HG03103 (cell line): ENCODE data around the gene COX6A2.

Source experiments
- ATAC-seq: cut with Tn5 transposase; IDR thresholded peaks from one replicate; pipeline ENCODE4 v1.9.1; 2021; ENCODE audit warnings: low read depth; ENCODE audit not compliant: unreplicated experiment

Gene COX6A2

DNA sequence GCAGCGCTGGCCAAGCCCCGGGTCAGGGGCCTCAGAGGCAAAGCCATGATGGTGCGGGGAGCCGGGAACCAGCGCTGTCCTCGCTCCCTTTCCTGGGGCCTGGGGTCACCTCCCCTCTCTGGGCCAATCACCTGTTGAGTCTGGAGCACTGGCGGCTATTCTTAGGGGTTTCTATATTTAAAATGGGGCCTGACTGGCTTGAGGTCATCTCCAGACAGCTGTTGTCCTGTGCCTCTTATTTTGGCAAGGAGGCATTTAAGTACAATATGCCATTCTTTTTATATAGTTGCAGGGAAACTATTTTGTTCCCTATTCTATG is at the start of gene COX6A2:
Gene COX6A2, minus strand, starts transcription at position 82 of the 319 bp plus-strand sequence. Its CDS starts 35 bp downstream, at position 47.
- ATAC-seq: no peak

GRCh38 chr16:31477220-31478216 is 49.4 kb upstream of the COX6A2 start:
- peak; percentile 21 for ATAC-seq

GRCh38 chr16:31476303-31477219 is 48.4 kb upstream of the COX6A2 start:
- ATAC-seq: peak; percentile 65

DNA sequence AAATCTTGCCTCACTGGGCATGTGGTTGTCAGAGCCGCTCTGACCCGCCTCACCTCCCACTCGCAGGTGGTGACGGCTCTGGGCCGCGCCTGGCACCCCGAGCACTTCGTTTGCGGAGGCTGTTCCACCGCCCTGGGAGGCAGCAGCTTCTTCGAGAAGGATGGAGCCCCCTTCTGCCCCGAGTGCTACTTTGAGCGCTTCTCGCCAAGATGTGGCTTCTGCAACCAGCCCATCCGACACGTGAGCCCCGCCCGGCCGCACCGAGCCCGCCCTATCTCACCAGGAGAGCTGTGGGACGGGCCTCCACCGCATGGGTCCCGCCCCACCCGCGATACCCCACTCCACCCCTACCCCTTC is 47.8 kb upstream of the COX6A2 start:
- ATAC-seq: no peak

- ATAC-seq: no peak
Observed at GRCh38 chr16:31474773-31475738, 46.9 kb upstream of the COX6A2 start.

GRCh38 chr16:31474173-31474714 is 46.1 kb upstream of the COX6A2 start:
- ATAC-seq: no peak

GRCh38 chr16:31473264-31473984 is 45.3 kb upstream of the COX6A2 start:
- ATAC-seq: no peak

GRCh38 chr16:31472709-31473203 is 44.6 kb upstream of the COX6A2 start:
- ATAC-seq: no peak

GRCh38 chr16:31471875-31472708 is 43.9 kb upstream of the COX6A2 start, which contains the start of gene TGFB1I1:
TSS of gene TGFB1I1 (plus strand) at chr16:31472152. CDS start at chr16:31472189, 37 bp downstream.
- ATAC-seq: no peak

GRCh38 chr16:31471241-31471874 is 43.2 kb upstream of the COX6A2 start:
- no peak for ATAC-seq

DNA sequence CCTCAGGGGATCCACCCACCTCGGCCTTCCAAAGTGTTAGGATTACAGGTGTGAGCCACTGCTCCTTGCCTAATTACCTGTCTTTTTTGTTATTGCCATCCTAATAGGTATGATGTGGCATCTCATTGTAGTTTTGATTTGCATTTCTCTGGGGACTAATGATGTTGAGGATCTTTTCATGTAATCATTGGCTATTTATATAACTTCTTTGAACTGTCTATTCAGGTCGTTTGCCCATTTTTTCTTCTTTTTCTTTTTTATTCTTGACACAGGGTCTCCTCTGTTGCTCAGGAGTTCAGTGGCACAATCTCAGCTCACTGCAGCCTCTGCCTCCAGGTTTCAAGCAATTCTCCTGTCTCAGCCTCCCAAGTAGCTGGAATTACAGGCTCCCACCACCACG is 42.5 kb upstream of the COX6A2 start:
- no peak for ATAC-seq

DNA sequence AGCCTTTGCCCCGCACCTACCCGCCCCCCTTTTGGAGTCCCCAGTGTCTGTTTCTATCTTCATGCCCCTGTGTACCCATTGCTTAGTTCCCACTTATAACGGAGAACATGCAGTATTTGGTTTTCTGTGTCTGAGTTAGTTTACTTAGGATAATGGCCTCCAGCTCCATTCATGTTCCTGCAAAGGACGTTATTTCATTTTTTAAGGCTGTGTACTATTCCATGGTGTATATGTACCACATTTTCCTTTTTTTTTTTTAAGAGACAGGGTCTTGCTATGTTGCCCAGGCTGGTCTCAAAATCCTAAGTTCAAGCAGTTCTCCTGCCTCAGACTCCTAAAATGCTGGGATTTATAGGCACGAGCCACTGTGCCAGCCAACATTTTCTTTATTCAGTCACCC is 39.7 kb upstream of the COX6A2 start:
- ATAC-seq: no peak

DNA sequence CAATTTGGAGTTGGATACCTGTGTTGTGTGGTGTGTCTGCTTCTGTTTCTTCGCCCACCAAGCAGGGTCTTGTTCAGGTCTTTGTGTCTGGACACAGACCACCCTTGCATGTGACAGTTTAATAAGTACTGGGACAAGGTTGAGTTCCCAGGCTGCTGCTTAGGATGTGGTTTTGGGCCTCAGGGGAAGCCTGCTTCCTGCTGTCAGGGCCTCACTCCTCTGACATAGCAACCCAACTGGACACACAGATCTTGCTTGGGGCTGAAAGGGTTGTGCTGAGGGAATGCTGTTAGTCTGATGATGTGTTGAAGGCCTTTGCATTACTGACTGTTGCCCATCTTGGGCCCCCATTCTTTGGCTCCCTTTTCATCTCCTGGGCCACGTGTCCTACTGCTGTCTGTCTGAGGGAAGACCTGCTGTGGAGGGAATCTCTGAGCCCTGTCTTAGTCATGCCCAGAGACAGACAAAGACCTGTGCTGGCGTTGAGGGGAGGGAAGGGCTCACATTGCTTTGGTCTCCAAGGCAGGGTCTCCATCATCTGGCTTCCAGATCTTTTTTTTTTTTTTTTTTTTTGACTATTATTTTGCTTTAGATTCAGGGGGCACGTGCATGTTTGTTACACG is 39.1 kb upstream of the COX6A2 start:
- peak; percentile 66 for ATAC-seq

- ATAC-seq: no peak
Observed at GRCh38 chr16:31466381-31466841, 38.3 kb upstream of the COX6A2 start.

DNA sequence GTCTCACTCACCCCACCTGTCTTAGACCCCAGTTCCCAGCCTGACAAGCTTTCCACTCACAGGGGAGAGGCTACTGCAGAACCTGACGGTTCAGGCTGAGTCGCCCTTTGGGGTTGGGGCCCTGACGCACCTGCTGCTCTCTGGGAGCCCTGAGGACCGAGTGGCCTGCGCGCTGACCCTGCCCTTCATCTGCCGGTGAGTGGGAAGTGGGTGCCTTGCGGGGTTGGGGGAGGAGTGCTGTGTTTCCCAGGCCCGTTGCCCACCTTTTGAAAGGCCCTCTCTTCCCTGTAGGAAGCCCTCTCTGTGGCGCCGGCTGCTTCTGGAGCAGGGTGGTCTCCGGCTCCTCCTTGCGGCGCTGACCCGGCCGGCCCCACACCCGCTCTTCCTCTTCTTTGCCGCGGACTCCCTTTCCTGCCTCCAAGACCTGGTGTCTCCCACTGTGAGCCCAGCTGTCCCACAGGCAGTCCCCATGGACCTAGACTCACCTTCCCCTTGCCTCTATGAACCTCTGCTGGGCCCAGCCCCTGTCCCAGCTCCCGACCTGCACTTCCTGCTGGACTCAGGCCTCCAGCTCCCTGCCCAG is 37.7 kb upstream of the COX6A2 start:
- no peak for ATAC-seq

- ATAC-seq: no peak
Observed at GRCh38 chr16:31464781-31465260, 36.7 kb upstream of the COX6A2 start.

- ATAC-seq: no peak
Observed at GRCh38 chr16:31464348-31464769, 36.2 kb upstream of the COX6A2 start.
